ENCODE measurements around the gene TREM1. TPM values are rescaled to one million over a fixed set of nuclear protein-coding genes. Genes with fewer than 3 reads are reported as not detected.

The TREM1 gene
- total RNA-seq, 1 donor from 2014 or later: not detected

DNA sequence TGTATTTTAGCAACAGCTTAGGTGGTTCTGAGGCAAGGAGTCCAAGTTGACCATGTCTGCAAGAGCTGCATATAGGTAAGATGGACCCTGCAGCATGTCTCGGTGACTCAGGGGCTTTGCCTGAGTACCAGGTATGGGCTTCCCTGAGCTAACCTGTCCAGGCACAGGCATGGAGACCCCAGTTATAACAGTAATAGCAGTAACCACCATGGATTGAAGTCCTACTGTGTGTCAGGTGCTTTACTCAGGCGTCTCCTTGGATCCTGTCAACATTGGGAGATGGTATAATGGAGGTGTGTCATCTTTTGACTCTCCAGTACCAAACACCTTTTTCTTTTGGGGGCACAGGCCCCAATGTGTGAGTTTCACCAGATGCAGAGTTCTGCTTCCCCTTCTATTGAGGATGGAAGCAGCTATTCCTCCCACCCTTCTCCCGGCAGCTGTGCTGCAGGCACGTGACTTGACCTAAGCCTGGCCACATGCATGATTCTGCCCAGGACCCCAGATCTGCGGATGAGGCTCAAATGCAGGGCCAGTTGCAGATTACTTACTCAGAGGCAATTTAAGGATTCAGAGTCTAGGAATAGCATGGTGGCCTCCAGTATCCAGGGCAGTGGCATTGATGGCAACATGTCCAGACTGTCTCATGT, 13.8 kb downstream of the TREM1 start:
- H3K27me3 Mint-ChIP-seq (ENCODE audit: unreplicated experiment): peaks cover 1% of the 10 kb centered on the region
- DNase-seq: no peak

GRCh38 chr6:41271901-41272395, 14.5 kb downstream of the TREM1 start:
- Mint-ChIP-seq H3K4me3 (ENCODE audit: unreplicated experiment) (no peak overlapping the region), H3K9me3 (ENCODE audit: unreplicated experiment) (peaks cover 2% of the 10 kb centered on the region), H3K27ac (ENCODE audit: unreplicated experiment) (no peak overlapping the region), H3K27me3 (ENCODE audit: unreplicated experiment) (peaks cover 1% of the 10 kb centered on the region), H3K4me1 (ENCODE audit: low read depth, unreplicated experiment) (no peaks in the 10 kb centered on the region), H3K36me3 (ENCODE audit: unreplicated experiment) (no peaks in the 10 kb centered on the region)
- DNase-seq: no peak
- TF ChIP-seq, protein P1, sequence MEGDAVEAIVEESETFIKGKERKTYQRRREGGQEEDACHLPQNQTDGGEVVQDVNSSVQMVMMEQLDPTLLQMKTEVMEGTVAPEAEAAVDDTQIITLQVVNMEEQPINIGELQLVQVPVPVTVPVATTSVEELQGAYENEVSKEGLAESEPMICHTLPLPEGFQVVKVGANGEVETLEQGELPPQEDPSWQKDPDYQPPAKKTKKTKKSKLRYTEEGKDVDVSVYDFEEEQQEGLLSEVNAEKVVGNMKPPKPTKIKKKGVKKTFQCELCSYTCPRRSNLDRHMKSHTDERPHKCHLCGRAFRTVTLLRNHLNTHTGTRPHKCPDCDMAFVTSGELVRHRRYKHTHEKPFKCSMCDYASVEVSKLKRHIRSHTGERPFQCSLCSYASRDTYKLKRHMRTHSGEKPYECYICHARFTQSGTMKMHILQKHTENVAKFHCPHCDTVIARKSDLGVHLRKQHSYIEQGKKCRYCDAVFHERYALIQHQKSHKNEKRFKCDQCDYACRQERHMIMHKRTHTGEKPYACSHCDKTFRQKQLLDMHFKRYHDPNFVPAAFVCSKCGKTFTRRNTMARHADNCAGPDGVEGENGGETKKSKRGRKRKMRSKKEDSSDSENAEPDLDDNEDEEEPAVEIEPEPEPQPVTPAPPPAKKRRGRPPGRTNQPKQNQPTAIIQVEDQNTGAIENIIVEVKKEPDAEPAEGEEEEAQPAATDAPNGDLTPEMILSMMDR (IDR thresholded peaks at IDR 0.05; ENCODE audit: partially characterized antibody, unreplicated experiment): no peak

More for the DNA sequence above, 13.8 kb downstream of the TREM1 start:
- Mint-ChIP-seq H3K36me3 (ENCODE audit: unreplicated experiment) (no peaks in the 10 kb centered on the region), H3K27ac (ENCODE audit: unreplicated experiment) (no peak overlapping the region), H3K4me1 (ENCODE audit: low read depth, unreplicated experiment) (no peaks in the 10 kb centered on the region), H3K9me3 (ENCODE audit: unreplicated experiment) (peaks cover 2% of the 10 kb centered on the region), H3K4me3 (ENCODE audit: unreplicated experiment) (no peak overlapping the region)
- TF ChIP-seq, protein P1 (IDR thresholded peaks at IDR 0.05; ENCODE audit: partially characterized antibody, unreplicated experiment): no peak

DNA sequence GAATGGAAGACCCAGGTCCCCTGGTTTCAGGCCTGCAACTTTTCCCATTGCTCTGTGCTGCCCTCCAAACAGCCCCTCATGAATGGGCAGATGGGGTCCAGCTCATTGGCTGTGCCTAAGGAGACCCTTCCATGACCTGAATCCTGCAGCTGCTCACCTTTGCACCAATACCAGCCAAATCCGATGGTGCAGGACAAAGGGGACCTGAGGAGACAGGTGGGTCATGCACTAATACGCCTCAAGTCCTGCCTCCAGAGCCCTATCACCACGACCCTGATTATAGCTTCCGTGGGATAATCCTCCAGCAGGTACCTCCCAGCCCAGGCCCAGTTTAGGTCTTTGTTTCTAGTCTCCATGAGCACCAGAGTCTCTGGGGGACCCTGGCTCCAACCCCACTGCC, 16.8 kb downstream of the TREM1 start:
- Mint-ChIP-seq H3K27ac (ENCODE audit: unreplicated experiment) (no peak overlapping the region), H3K4me1 (ENCODE audit: low read depth, unreplicated experiment) (no peaks in the 10 kb centered on the region), H3K4me3 (ENCODE audit: unreplicated experiment) (no peak overlapping the region), H3K27me3 (ENCODE audit: unreplicated experiment) (peaks cover 1% of the 10 kb centered on the region), H3K36me3 (ENCODE audit: unreplicated experiment) (no peaks in the 10 kb centered on the region), H3K9me3 (ENCODE audit: unreplicated experiment) (no peaks in the 10 kb centered on the region)
- DNase-seq: no peak
- TF ChIP-seq, protein P1 (IDR thresholded peaks at IDR 0.05; ENCODE audit: partially characterized antibody, unreplicated experiment): no peak

DNA sequence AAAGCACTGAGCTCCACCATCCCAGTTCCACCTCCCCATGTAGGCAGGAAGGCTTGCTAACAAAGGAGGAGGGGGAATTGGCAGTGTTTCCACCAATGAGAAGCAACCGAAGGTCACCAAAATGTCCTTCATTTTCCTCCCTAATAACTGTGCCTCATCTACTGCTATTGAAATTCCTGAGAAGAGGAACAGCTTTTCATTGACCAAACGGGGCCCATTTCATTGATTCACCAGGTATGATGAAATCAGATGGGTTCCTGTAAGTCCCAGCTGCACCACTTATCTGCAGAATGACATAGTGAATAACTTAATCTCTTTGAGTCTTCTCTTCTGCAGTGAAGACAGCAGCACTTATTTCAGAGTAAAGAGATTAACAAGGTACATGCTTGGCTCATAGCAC, 17.3 kb downstream of the TREM1 start:
- Mint-ChIP-seq H3K4me3 (ENCODE audit: unreplicated experiment) (no peak overlapping the region), H3K4me1 (ENCODE audit: low read depth, unreplicated experiment) (no peaks in the 10 kb centered on the region), H3K27me3 (ENCODE audit: unreplicated experiment) (peaks cover 1% of the 10 kb centered on the region), H3K27ac (ENCODE audit: unreplicated experiment) (no peak overlapping the region), H3K36me3 (ENCODE audit: unreplicated experiment) (no peaks in the 10 kb centered on the region), H3K9me3 (ENCODE audit: unreplicated experiment) (no peaks in the 10 kb centered on the region)
- no peak for DNase-seq
- TF ChIP-seq, protein P1 (IDR thresholded peaks at IDR 0.05; ENCODE audit: partially characterized antibody, unreplicated experiment): no peak

DNA sequence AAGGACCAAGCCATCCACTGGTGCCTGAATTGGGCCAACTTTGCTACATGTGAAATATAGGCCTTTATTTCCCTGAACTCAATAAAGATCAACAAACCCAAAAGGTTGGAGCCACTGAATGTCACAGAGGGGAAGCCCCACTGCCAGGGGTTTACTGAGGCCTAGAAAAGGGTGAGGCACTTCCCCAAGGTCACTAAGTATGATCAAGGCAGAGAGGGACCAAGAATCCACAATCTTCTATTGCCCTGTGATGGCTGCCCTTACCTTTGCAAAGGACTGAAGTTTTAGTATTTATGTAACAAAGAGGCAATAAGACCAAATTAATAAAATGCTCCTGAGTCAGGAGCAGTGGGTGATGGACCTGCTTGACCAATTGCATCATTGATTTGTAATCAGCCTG, 18.0 kb downstream of the TREM1 start:
- Mint-ChIP-seq H3K4me3 (ENCODE audit: unreplicated experiment) (no peak overlapping the region), H3K4me1 (ENCODE audit: low read depth, unreplicated experiment) (no peaks in the 10 kb centered on the region), H3K27me3 (ENCODE audit: unreplicated experiment) (peaks cover 1% of the 10 kb centered on the region), H3K9me3 (ENCODE audit: unreplicated experiment) (no peaks in the 10 kb centered on the region), H3K36me3 (ENCODE audit: unreplicated experiment) (no peaks in the 10 kb centered on the region), H3K27ac (ENCODE audit: unreplicated experiment) (no peak overlapping the region)
- TF ChIP-seq, protein P1 (IDR thresholded peaks at IDR 0.05; ENCODE audit: partially characterized antibody, unreplicated experiment): no peak
- DNase-seq: no peak
